H1 (cell line): ENCODE results near the gene NTN1.

Experiments
- CTCF ChIP-seq, 3 experiments: IDR thresholded peaks; 1 replicate in 2 of 3; 2 replicates in 1 of 3; pipeline versions ENCODE4 v1.5.1 to v1.6.1; 2011; ENCODE audit warnings: low read length in 3 of 3, mild to moderate bottlenecking in 3 of 3, inconsistent platforms in 2 of 3, low read depth in 1 of 3, moderate library complexity in 1 of 3; ENCODE audit not compliant: insufficient read depth in 1 of 3; ENCODE audit errors: control extremely low read depth in 1 of 3
- EGR1 ChIP-seq: IDR thresholded peaks from 2 replicates; pipeline ENCODE4 v1.6.1; 2011; ENCODE audit warnings: low read depth, low read length, borderline replicate concordance
- POLR2AphosphoS5 ChIP-seq: IDR thresholded peaks from 2 replicates; pipeline ENCODE4 v1.6.1; 2011; ENCODE audit warnings: low read depth, low read length
- RAD21 ChIP-seq, 2 experiments: IDR thresholded peaks in 1 of 2; conservative IDR thresholded peaks in 1 of 2; 2 replicates each; pipeline ENCODE4 v1.6.1; 2011; ENCODE audit warnings: low read depth in 2 of 2, low read length in 2 of 2, improper control_type of control experiment in 1 of 2, inconsistent platforms in 1 of 2, mild to moderate bottlenecking in 1 of 2, moderate library complexity in 1 of 2
- SIN3A ChIP-seq, 2 experiments: IDR thresholded peaks in 1 of 2; conservative IDR thresholded peaks in 1 of 2; 2 replicates each; pipeline ENCODE4 v1.6.1; 2011 to 2012; ENCODE audit warnings: low read length in 2 of 2, improper control_type of control experiment in 1 of 2, low read depth in 1 of 2, mild to moderate bottlenecking in 1 of 2
- YY1 ChIP-seq: IDR thresholded peaks from 2 replicates; pipeline ENCODE4 v1.6.1; 2011; ENCODE audit warnings: low read depth, mild to moderate bottlenecking, low read length

GRCh38 chr17:9003355-9004131 is 17.8 kb upstream of the NTN1 start:
- TF ChIP-seq CTCF (IDR thresholded peaks at IDR 0.05; ENCODE audit: control extremely low read depth in 1 of 3, insufficient read depth in 1 of 3, low read depth in 1 of 3, low read length in 3 of 3): no peak
- TF ChIP-seq EGR1: no peak
- TF ChIP-seq RAD21 (IDR thresholded peaks at IDR 0.05 in 1 of 2, conservative IDR thresholded peaks at IDR 0.05 in 1 of 2; ENCODE audit: low read depth in 2 of 2, low read length in 2 of 2): no peak
- no peak for TF ChIP-seq POLR2AphosphoS5
- no peak for TF ChIP-seq YY1
- no peak for TF ChIP-seq SIN3A (conservative IDR thresholded peaks at IDR 0.05 in 1 of 2, IDR thresholded peaks at IDR 0.05 in 1 of 2; ENCODE audit: low read depth in 1 of 2, low read length in 2 of 2)
